Iris pigment epithelial cell (primary cell): ENCODE results near the gene KCNIP4.

Source experiments
- DNase-seq: peaks from one replicate; pipeline ENCODE4 v3.0.0-alpha.2; 2011; ENCODE audit warnings: low read depth

KCNIP4 gene

GRCh38 chr4:21763855-21764254 lies 184.7 kb downstream of the KCNIP4 start:
- no peak for DNase-seq

GRCh38 chr4:21757248-21757647 lies 191.3 kb downstream of the KCNIP4 start:
- DNase-seq = no peak

GRCh38 chr4:21753084-21753760 lies 195.3 kb downstream of the KCNIP4 start:
- peak; percentile 25 for DNase-seq

- DNase-seq = no peak
These were observed 196.0 kb downstream of the KCNIP4 start for GRCh38 chr4:21752616-21753015.

GRCh38 chr4:21749924-21750323 lies 198.6 kb downstream of the KCNIP4 start:
- DNase-seq = no peak

- DNase-seq = no peak
These were observed 199.2 kb downstream of the KCNIP4 start for GRCh38 chr4:21749412-21749811.

- no peak for DNase-seq
These were observed 204.5 kb downstream of the KCNIP4 start for GRCh38 chr4:21744046-21744445.

GRCh38 chr4:21742326-21742725 lies 206.2 kb downstream of the KCNIP4 start:
- no peak for DNase-seq

- no peak for DNase-seq
These were observed 209.8 kb downstream of the KCNIP4 start for GRCh38 chr4:21738821-21739220.

- no peak for DNase-seq
These were observed 212.7 kb downstream of the KCNIP4 start for GRCh38 chr4:21735866-21736265.

GRCh38 chr4:21733894-21734630 lies 214.5 kb downstream of the KCNIP4 start:
- no peak for DNase-seq

- DNase-seq = no peak
These were observed 220.3 kb downstream of the KCNIP4 start for GRCh38 chr4:21728304-21728703.

GRCh38 chr4:21726255-21726815 lies 222.2 kb downstream of the KCNIP4 start:
- peak; percentile 41 for DNase-seq

GRCh38 chr4:21722157-21722839 lies 226.3 kb downstream of the KCNIP4 start:
- DNase-seq = no peak

- DNase-seq = no peak
These were observed 232.0 kb downstream of the KCNIP4 start for GRCh38 chr4:21716531-21716930.

GRCh38 chr4:21710179-21710835 lies 238.3 kb downstream of the KCNIP4 start:
- DNase-seq = peak; percentile 25

- no peak for DNase-seq
These were observed 238.8 kb downstream of the KCNIP4 start for GRCh38 chr4:21709761-21710160.

GRCh38 chr4:21709031-21709430 lies 239.5 kb downstream of the KCNIP4 start:
- DNase-seq = no peak

- DNase-seq = no peak
These were observed 249.1 kb downstream of the KCNIP4 start for GRCh38 chr4:21699446-21699845.

GRCh38 chr4:21697583-21697982 lies 251.0 kb downstream of the KCNIP4 start:
- DNase-seq = peak; percentile 52

- DNase-seq = no peak
These were observed 253.4 kb downstream of the KCNIP4 start for GRCh38 chr4:21695141-21695540.

- no peak for DNase-seq
These were observed 256.3 kb downstream of the KCNIP4 start for GRCh38 chr4:21692241-21692640.
